Muscle of back (tissue), 11 donors: ENCODE data around the gene PEX7. TPM values are rescaled to one million over a fixed set of nuclear protein-coding genes. Genes with fewer than 3 reads are reported as not detected.
"Not testable (repeated sequence)": the region's sequence is repeated elsewhere in the genome, so short reads cannot be mapped to it uniquely, and the experiment has no call there.

ENCODE experiments used
- DNase-seq, 3 donors: peaks; one replicate each; pipeline versions ENCODE4 v3.0.0 to v3.0.0-alpha.2; 2013
- polyA plus RNA-seq, 10 donors: library from polyadenylated mRNA; unstranded; fragments of 120-200 nt; gene quantifications; one replicate each; pipeline ENCODE4 v1.2.1, GENCODE V29; 2013; ENCODE audit not compliant: insufficient read length in 10 of 10

Gene PEX7
- polyA plus RNA-seq, 10 donors = 5.7 to 10.0 (median 8.1) TPM

DNA sequence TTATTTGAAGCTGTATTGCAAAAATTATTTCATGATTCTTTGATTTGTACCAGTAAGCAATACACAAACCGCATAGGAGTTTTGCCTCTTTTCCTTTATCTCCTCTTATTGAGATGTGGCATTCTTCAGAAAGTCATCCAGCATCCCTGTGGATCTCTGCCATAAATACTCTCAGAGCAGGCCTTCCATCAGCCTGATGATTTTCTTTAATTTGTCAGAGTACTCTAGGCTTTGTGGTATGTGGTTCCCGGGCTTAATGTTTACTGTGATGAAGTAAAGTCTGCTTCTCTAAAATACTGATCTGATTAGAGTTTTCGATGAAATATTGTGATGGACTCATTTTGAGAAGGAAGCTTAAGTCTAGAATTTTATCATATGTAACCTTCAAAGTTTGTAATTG, 68.6 kb downstream of the PEX7 start:
- no peak for DNase-seq

DNA sequence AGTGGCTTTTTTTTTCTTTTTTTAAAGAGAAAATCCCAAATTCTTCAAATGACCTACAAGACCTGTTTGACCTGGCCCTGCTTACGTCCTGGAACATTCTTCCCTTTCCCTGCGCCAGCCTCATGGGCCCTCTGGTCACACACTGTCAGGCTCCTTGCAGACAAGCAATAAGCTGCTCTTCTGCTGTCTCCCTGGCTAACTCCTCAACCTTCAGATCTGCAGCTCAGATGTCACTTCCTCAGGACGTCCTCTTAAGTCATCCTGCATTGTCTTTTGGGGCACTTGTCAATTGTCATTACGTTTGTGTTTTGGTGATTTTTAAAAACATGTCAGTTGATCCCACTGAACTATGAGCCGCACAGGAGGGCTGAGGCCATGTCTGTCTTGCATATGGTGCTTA, 70.8 kb downstream of the PEX7 start:
- no peak for DNase-seq

DNA sequence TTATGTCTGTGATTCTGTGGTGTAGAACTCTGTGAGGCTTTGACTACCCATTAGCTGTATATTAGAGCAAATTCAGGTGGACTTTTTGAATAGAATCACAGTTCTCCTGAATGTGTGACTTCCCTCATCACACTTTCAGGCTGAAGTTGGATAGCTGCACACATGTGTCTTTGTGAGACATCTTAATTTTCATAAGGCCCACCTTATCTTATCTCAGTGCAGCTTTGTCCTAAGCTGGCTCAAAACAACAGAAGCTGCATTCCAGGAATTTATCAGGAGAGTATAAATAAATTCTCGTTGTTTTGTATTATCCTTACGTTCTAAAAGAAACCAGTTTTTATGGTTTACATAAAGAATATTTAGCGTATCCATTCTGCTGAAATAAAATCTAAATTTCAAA, 73.5 kb downstream of the PEX7 start:
- DNase-seq = no peak

DNA sequence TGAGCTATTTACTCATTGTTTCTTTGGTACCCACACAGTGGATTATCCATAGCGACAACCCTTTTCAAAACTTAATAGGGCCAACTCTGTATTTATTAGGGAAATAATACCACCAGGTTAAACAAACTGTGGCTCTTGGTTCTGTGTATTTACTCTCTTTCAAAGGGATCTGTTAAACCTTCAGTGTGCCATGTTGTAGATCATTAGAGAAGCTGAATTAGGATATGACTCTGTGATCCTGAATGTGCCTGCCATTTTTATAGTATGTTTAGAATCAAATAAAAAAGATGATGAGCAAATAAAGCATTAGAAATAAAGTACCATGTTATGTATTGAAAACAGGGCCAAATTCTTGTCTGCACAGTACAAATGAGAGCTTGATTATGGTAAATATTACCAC, 74.7 kb downstream of the PEX7 start:
- no peak for DNase-seq

DNA sequence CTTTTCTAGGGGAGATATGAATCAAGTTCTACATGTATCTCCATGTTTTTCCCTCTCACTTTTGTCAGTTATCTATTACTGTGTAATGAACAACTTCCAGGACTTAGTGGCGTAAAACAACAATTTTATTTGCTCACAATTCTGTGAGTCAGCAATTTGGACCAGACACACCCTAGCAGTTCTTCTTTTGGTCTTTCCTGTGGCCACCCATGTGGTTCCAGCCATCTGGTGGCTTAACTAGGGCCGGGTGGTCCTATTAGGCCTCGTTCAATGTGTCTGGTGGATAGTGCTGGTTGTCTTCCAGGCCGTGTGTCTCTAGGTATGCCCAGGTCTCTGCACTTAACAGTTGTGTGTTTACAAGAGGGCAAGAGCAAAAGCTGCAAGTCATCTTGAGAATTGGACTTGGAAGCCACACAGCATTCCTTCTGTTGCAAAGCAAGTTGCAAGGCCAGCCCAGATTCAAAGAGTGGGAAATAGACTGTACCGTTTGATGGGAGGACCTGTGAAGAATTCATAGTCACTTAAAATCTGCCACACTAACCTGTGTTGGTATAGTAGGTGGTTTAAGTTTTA, 78.9 kb downstream of the PEX7 start:
- no peak for DNase-seq

DNA sequence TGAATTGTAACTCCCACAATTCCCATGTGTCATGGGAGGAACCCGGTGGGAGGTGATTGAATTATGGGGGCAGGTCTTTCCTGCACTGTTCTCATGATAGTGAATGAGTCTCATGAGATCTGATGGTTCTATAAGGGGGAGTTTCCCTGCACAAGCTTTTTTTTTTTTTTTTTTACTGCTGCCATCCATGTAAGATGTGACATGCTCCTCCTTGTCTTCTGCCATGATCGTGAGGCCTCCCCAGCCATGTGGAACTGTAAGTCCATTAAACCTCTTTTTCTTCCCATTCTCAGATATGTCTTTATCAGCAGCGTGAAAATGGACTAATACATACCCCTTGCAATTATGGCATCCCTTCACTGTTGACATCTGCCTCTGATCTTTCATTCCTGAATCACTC, 82.1 kb downstream of the PEX7 start:
- DNase-seq = not testable (repeated sequence)

DNA sequence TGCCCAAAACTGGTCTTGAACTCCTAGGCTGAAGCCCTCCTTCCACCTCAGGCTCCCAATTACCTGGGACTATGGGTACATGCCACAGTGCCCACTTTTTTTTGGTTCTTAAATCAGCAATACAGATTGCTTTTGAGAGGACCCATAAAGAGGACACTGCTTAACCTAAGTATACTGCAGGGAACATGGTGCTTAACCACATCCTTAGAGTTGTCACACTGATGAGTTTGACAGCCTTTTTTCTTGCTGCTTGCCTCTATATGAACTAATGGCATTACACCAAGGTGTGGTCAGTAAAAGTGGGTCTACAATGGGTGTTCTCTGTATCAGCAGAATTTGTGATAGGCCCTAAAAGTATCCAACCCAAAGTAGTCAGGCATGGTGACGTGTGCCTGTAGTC, 92.6 kb downstream of the PEX7 start:
- no peak for DNase-seq

DNA sequence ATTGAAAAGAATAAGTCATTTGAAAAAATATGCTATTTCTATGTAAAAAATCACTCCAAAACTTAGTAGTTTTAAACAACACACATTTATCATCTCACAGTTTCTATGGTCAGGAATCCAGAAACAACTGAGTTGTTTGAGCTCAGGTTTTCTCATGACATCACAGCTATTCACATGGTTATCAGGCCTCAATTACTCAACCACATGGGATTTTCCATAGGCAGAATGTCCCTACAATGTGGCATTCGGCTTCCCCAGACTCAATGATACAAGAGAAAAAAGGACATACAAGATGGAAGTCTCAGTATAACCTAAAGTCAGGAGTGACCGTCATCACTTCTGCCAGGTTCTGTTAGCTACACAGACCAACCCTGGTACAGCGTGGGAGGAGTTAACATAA, 96.3 kb downstream of the PEX7 start:
- no peak for DNase-seq

DNA sequence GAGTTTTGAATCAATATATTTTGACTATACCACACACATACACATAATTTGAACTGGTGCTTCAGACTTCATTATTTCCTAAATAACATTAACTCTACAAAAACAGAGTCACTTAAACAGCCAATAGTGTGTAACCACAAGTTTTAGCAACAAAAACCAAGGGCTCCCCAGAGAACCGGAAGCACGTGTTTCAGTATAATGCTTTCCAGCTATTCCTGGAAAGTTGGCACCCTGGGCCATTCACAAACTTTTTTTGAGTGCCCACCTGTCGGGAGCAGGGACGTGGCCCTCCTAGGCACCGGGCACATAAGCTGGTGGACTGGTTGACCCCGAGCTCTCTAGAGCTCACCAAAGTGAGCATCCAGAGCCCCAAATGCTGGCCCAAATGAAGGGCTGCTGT, 97.8 kb downstream of the PEX7 start:
- DNase-seq = no peak

DNA sequence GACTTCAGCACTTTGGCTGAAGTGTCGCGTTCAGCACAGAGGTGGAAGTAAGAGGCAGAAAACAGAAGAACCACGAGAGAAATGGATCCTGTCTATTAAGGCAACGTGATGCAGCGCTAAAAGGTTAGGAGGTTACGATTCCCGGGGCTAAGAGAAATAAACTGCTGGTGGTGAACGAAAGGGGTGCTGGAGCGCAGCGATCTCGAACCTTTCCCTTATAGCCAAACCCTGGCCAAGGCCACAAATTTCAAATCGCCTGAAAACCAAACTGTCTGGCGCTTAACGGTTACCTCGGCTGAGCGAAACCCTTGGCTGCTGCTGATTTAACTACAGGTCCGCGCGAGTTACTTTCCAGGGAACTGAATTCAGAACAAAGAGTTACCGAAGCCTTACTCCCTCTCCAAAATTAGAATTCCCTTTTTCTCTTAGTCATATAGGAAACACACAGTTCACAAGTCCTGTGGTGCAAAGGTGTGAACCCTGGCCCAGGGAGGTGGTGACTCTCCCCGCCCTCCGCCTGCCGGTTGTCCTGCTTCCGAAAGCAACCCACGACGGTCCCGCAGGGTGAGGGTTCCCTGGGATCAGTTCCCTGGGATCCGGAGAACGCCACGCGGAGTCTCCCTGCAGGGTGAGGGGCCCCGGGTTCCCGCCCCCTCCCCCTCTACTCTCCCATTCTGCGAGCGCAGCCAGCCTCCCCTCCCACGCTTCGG, 98.4 kb downstream of the PEX7 start:
- peak in 1 of 3 donors; percentile 53 for DNase-seq

DNA sequence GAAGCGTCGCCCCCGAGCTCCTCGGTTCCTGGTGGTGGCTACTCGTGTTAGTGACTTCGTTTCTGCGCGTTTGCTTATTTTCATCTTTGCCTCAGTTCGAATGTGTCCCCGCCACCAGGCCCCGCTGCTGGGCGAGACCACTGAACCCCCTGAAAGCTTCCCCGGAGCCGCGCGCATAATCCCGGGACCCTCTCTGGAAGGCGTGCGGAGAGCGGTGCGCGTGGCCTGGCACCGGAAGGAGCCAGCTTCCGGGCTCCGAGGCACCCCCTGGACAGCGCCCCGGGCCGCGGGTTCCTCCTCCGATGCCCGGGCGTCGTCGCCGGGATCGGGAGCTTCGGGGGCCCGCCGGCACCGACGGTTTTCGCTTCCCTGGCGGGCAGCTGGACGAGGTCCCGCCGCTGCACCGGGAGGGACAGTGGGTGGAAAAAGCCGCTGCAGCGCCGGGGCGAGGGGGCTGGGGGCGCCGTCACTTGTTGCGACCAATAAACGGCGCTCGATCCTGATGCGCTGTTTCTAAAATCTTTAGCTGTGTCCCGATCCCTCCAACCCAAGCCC, 99.1 kb downstream of the PEX7 start:
- DNase-seq = no peak

DNA sequence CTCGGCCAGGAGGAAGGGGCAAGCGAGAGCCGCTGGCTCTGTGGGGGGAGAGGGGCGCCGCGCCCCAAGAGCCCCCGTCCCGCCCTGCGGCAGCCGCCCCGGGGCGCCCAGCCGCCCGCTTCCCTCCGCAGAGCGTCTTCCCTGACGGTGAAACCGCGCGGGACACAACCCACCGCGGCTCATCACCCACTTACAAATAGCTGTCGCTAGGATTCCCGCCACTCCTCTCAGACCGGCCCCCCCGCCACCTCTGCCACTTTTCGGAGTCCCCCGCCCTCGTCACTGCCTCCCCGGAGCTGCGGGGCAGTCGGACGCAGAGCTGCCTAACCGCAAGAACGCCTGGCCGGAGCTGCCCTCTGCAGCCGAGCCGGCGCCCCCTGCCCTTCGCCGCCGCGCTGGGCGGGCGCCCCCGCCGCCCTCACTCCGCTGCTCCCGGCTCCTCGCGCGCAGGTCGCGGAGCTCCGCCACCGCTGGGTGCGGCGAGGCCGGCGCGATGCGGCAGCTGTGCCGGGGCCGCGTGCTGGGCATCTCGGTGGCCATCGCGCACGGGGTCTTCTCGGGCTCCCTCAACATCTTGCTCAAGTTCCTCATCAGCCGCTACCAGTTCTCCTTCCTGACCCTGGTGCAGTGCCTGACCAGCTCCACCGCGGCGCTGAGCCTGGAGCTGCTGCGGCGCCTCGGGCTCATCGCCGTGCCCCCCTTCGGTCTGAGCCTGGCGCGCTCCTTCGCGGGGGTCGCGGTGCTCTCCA, 99.7 kb downstream of the PEX7 start, which contains the start of gene SLC35D3:
SLC35D3 (plus strand) TSS at position 366 of the 749 bp plus-strand sequence; CDS start at position 494, 128 bp downstream.
- peak in 1 of 3 donors; percentile 57 for DNase-seq

DNA sequence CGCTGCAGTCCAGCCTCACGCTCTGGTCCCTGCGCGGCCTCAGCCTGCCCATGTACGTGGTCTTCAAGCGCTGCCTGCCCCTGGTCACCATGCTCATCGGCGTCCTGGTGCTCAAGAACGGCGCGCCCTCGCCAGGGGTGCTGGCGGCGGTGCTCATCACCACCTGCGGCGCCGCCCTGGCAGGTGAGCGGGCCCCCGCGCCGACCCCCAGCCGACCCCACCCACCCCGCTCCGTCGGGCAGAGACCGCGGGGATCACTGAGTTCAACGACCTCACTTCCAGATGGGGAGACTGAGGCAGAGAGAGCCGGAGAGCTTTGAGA, 100.3 kb downstream of the PEX7 start:
- no peak for DNase-seq

DNA sequence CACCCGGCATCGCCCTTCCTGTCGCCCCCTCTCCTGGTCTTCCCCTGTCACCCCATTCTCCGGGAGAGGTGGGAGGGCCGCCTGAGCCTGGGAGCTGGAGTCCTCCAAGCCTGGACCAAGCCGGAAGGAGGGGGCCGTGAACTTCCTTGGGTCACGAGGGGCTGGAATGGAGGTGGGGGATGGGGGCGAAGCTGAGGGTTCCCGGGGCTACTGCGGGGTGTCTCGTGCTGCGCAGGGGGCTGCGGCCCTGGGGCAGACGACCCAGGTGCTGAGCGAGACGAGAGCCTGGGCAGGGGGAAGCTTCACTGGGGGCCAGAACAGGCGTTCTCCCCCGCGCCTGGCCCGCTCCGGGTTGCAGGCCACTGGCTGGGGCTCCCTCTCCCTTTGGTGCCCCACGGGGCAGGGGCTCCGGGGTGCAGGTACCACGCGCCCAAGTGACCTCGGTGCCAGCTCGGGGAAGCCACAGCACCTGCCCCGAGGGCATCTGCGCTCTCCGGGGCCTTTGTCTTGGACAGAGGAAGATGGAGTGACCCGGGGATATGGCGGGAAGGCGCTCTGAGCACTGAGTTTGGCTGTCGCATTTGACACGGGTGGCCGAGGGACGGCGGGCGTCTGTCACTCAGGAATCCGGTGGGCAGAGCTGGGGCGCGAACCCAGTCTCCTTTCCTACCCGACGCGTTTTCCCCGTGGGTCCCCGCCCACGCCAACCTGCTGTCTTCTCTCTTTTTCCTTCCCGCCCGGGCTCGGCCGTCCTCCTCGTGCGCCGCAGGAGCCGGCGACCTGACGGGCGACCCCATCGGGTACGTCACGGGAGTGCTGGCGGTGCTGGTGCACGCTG, 100.9 kb downstream of the PEX7 start:
- peak in 1 of 3 donors; percentile 32 for DNase-seq

DNA sequence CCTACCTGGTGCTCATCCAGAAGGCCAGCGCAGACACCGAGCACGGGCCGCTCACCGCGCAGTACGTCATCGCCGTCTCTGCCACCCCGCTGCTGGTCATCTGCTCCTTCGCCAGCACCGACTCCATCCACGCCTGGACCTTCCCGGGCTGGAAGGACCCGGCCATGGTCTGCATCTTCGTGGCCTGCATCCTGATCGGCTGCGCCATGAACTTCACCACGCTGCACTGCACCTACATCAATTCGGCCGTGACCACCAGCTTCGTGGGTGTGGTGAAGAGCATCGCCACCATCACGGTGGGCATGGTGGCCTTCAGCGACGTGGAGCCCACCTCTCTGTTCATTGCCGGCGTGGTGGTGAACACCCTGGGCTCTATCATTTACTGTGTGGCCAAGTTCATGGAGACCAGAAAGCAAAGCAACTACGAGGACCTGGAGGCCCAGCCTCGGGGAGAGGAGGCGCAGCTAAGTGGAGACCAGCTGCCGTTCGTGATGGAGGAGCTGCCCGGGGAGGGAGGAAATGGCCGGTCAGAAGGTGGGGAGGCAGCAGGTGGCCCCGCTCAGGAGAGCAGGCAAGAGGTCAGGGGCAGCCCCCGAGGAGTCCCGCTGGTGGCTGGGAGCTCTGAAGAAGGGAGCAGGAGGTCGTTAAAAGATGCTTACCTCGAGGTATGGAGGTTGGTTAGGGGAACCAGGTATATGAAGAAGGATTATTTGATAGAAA, 101.7 kb downstream of the PEX7 start:
- DNase-seq = no peak

DNA sequence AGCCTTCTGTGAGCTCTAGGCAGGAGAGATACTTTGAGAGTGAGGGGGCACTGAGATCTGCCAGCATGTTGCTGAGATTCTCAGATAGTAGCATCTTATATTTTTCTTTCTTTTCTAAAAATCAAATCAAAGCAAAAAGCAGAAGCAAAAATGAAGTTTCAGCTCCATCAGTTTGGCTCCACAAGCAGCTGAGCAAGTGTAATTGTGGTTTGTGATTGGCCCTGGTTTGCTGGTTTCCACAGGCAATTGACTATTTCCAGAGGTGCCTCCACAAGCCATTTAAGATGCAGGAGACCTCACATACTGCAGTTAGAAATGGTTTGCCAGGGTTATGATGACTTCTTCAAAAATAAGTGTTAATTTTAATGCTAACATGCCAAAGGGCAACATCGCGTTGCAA, 104.0 kb downstream of the PEX7 start:
- DNase-seq = no peak

DNA sequence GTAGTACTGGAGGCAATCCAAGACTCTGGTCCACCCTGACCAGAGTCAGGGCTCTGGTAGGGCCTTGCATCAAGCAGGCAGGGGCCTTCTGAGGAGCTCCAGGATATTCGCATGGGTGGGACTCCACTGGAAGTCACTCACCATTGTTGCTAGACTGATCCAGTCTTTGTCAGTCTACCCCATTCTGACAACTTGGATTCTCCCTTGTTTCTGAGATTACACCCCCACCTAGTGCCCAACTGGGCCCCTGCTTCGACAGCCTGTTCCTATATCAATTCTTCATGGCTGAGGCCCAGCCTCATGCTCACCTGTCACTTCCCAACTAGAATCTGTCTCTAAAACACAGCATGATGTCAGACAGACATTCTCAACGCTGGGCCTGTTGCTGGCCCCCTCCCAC, 104.9 kb downstream of the PEX7 start:
- DNase-seq = peak in 1 of 3 donors; percentile 1

DNA sequence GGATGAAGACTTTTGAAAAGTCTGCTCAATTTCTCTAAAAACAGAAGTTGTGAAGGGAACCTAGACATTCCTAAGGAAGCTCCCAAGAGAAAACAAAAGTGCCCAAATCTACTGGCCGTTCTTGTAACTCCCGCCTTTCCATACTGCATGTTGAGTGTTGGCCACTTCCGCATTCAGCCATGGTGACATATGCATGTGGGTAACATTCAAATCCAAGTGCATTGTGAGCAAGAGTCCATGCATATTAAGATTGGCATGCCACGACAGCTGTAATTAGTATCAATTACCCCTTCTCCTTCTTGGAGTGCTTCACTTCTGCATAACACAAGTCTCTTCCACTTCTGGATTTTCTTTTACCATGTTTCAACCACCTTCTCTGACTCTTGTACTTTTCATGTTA, 108.1 kb downstream of the PEX7 start:
- DNase-seq = no peak

DNA sequence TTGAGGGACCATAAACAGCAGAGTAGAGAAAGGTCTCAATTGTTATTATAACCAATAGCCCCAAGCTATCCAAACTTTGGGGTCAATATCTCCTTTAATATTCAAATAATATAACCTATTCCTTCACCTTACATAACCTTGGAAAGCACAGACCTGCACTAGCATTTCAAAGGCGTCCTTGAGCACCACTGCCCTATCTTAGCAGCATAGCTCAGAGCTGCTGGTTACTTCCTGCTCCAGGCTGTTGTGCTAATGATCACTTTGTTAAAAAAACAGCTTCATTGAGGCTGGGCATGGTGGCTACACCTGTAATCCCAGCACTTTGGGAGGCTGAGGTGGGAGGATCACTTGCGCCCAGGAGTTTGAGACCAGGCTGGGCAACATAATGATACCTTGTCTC, 110.2 kb downstream of the PEX7 start:
- no peak for DNase-seq

DNA sequence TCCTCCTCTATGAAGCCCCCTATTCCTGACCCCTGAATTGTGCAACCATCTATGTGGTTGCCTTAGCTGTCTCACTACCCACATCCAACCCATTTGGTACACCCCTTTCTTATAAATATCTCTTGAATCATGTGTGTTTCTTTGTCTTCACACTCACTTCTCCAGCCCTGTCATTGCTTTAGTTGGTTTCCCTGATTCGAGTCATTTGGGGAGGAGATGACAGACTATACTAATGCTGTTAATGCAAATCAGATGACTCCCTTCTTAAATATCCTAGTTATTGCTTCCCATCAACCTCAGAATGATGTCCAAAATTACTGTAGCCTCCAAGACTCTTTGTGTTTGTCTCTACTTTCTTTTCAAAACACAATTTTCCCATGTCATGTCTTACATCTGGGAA, 122.7 kb downstream of the PEX7 start:
- DNase-seq = no peak

DNA sequence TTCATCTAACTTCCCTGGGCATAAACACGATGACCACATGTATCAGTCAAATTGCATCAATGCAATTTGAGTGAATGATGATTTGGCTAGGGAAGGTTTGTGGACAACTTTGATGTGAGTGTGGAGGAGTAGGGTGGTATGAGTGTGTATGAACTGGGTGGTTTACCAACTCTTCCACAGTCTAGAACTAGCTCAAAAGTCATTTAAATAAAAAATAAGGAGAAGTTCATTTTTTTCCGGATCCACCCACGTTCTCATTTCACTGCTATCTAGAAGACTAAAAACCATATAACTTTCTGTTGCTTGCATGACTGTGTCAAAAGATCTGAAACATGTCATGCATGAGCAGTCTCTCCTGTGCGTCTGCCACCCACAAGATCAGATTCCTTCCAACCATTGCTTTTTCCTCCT, 123.3 kb downstream of the PEX7 start:
- DNase-seq = no peak
